SK-N-SH (cell line): ENCODE measurements around the gene EPX. TPM values are rescaled to one million over a fixed set of nuclear protein-coding genes. Genes with fewer than 3 reads are reported as not detected.

Experiments used
- CTCF ChIA-PET: fragments of 300-600, 350-600 bp; formaldehyde crosslinking; extraction: SDS; loops from one replicate; lab custom pipeline; 2021; lab: Yijun Ruan, JAX
- POLR2A ChIA-PET: fragments of 350-600 bp; sonication (Branson Sonifier 250); formaldehyde crosslinking; extraction: SDS; loops from one replicate; lab custom pipeline; 2020; ENCODE audit warnings: antibody characterized with exemption, inconsistent platforms; lab: Yijun Ruan, JAX
- DNase-seq: peaks from one replicate; pipeline ENCODE4 v3.0.0; 2012
- H2AFZ ChIP-seq: fragments of 200-600 bp; sonication (generic); 2 replicates; pipeline ENCODE4 v1.8.1; 2016; ENCODE audit warnings: antibody characterized with exemption, mild to moderate bottlenecking, low read depth
- H3F3A ChIP-seq: fragments of 200-600 bp; sonication (generic); replicated peaks from 2 replicates; pipeline ENCODE3; 2016; ENCODE audit warnings: antibody characterized with exemption, mild to moderate bottlenecking; ENCODE audit not compliant: insufficient read depth
- H3K27ac ChIP-seq, 2 experiments: fragments of 200-500 bp in 1 of 2; fragments of 200-600 bp in 1 of 2; sonication (Bioruptor generic) in 1 of 2; sonication (generic), shearing (Covaris generic) in 1 of 2; 2 replicates each; pipeline versions ENCODE4 v1.5.1 to v1.6.1; 2014 to 2016; ENCODE audit warnings: low read depth in 2 of 2, inconsistent platforms in 1 of 2, low read length in 1 of 2, mild to moderate bottlenecking in 1 of 2, mixed read lengths in 1 of 2
- H3K27me3 ChIP-seq: fragments of 200-600 bp; sonication (generic), shearing (Covaris generic); 2 replicates; pipeline ENCODE4 v1.6.1; 2016; ENCODE audit warnings: mixed run types; ENCODE audit not compliant: insufficient read depth
- H3K36me3 ChIP-seq, 2 experiments: fragments of 200-500 bp in 1 of 2; fragments of 200-600 bp in 1 of 2; sonication (Bioruptor generic) in 1 of 2; sonication (generic) in 1 of 2; replicated peaks in 1 of 2; 2 replicates each; pipeline versions ENCODE3 to v1.5.1; 2014 to 2016; ENCODE audit warnings: low read length in 1 of 2, mild to moderate bottlenecking in 1 of 2; ENCODE audit not compliant: insufficient read depth in 2 of 2, control insufficient read depth in 1 of 2
- H3K4me1 ChIP-seq, 2 experiments: fragments of 200-500 bp in 1 of 2; fragments of 200-600 bp in 1 of 2; sonication (Bioruptor generic) in 1 of 2; sonication (generic), shearing (Covaris generic) in 1 of 2; 2 replicates each; pipeline versions ENCODE4 v1.5.1 to v1.6.1; 2014 to 2016; ENCODE audit warnings: low read depth in 1 of 2, low read length in 1 of 2, mixed run types in 1 of 2; ENCODE audit not compliant: insufficient read depth in 2 of 2, control insufficient read depth in 1 of 2
- H3K4me2 ChIP-seq: fragments of 200-600 bp; sonication (generic), shearing (Covaris generic); 2 replicates; pipeline ENCODE4 v1.6.1; 2017; ENCODE audit warnings: mixed run types
- H3K4me3 ChIP-seq, 2 experiments: fragments of 200-500 bp in 1 of 2; fragments of 200-600 bp in 1 of 2; sonication (Bioruptor generic) in 1 of 2; sonication (generic), shearing (Covaris generic) in 1 of 2; 2 replicates each; pipeline versions ENCODE4 v1.5.1 to v1.8.1; 2014 to 2016; ENCODE audit warnings: low read depth in 2 of 2, inconsistent platforms in 1 of 2, low read length in 1 of 2, mild to moderate bottlenecking in 1 of 2, mixed read lengths in 1 of 2, moderate library complexity in 1 of 2
- H3K79me2 ChIP-seq: fragments of 200-600 bp; sonication (generic); 2 replicates; pipeline ENCODE4 v1.8.1; 2017; ENCODE audit warnings: mild to moderate bottlenecking; ENCODE audit not compliant: insufficient read depth
- H3K9ac ChIP-seq: fragments of 200-600 bp; sonication (generic); 2 replicates; pipeline ENCODE4 v1.6.1; 2017; ENCODE audit warnings: mixed run types
- H3K9me2 ChIP-seq: fragments of 200-600 bp; sonication (generic); 2 replicates; pipeline ENCODE4 v1.6.1; 2017; ENCODE audit warnings: mixed run types
- H3K9me3 ChIP-seq: fragments of 200-600 bp; sonication (generic); 2 replicates; pipeline ENCODE4 v1.6.1; 2017; ENCODE audit warnings: mixed run types, mild to moderate bottlenecking, moderate library complexity
- H4K20me1 ChIP-seq: fragments of 200-600 bp; sonication (generic); 2 replicates; pipeline ENCODE4 v1.6.1; 2017; ENCODE audit warnings: mild to moderate bottlenecking, mixed run types; ENCODE audit not compliant: insufficient read depth
- ELF1 ChIP-seq: IDR thresholded peaks from 2 replicates; pipeline ENCODE4 v1.4.0; 2012
- FOXJ3 ChIP-seq: sonication (generic); formaldehyde crosslinking; IDR thresholded peaks from 2 replicates; pipeline ENCODE4 v1.5.1; 2020; ENCODE audit warnings: mild to moderate bottlenecking, missing genetic modification reagents
- MEF2A ChIP-seq: IDR thresholded peaks from 2 replicates; pipeline ENCODE4 v1.4.0; 2012; ENCODE audit warnings: low read depth, borderline replicate concordance
- NFIC ChIP-seq: IDR thresholded peaks from 2 replicates; pipeline ENCODE4 v1.4.0; 2012; ENCODE audit warnings: borderline replicate concordance
- POLR2AphosphoS5 ChIP-seq: IDR thresholded peaks from 2 replicates; pipeline ENCODE4 v1.6.1; 2012; ENCODE audit warnings: low read depth, low read length
- RAD21 ChIP-seq: IDR thresholded peaks from 2 replicates; pipeline ENCODE4 v1.6.1; 2012; ENCODE audit warnings: mild to moderate bottlenecking, low read length
- RCOR1 ChIP-seq: fragments of 150-350 bp; IDR thresholded peaks from 2 replicates; pipeline ENCODE4 v1.6.1; 2017; ENCODE audit warnings: antibody characterized with exemption, low read length
- SMC3 ChIP-seq: IDR thresholded peaks from 2 replicates; pipeline ENCODE4 v1.6.1; 2012; ENCODE audit warnings: low read depth, low read length, improper control_type of control experiment
- TAF1 ChIP-seq: IDR thresholded peaks from 2 replicates; pipeline ENCODE4 v1.6.1; 2012; ENCODE audit warnings: low read depth, mild to moderate bottlenecking, low read length, moderate library complexity, borderline replicate concordance
- TEAD4 ChIP-seq: IDR thresholded peaks from 2 replicates; pipeline ENCODE4 v1.4.0; 2012; ENCODE audit warnings: mild to moderate bottlenecking, borderline replicate concordance; ENCODE audit not compliant: insufficient read depth
- WGBS: methylation state at CpG from one replicate; pipeline ENCODE4 v1.1.6; 2017; ENCODE audit warnings: low lambda C conversion rate; 5-methylcytosine and 5-hydroxymethylcytosine counted together
- polyA plus RNA-seq, 3 experiments: library from polyadenylated mRNA; depleted of rRNA; stranded (reverse); fragments of >200 nt; gene quantifications; 2 replicates each; pipeline ENCODE4 v1.2.3, GENCODE V29; 2012
- TF ChIP-seq, protein P1 (sequence below): IDR thresholded peaks from 2 replicates; pipeline ENCODE4 v1.6.1; 2012; ENCODE audit warnings: mild to moderate bottlenecking, low read depth, low read length, moderate library complexity
- TF ChIP-seq, protein P2 (sequence below): IDR thresholded peaks from 2 replicates; pipeline ENCODE4 v1.4.0; 2012; ENCODE audit warnings: low read depth
- TF ChIP-seq, protein P3 (sequence below): IDR thresholded peaks from 2 replicates; pipeline ENCODE4 v1.4.0; 2012; ENCODE audit warnings: low read depth, borderline replicate concordance

The EPX gene
- polyA plus RNA-seq, 1 of the 3 experiments (the other 2 are of a cell fraction): 0.02 TPM

DNA sequence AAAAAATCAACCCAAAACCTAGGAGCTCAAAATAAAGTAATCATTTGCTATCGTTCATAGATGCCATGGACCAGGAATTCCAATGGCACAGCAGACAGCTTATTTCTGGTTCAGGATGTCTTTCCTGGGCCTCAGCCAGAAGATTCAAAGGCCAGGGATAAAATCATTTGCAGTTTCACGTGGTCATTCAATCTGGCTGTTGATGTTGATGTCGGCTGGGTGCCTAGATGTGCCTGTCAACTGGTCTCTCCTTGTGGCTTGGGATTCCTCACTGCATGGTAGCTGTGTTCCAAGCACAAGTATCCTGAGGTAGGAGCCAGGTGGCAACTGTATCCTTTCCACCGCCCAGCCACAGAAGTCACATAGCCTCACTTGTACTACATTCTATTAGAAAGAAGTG is 10.7 kb upstream of the EPX start:
- no peaks in the 10 kb centered on the region for H3K79me2 ChIP-seq
- no peak overlapping the region for H3K4me2 ChIP-seq
- no peak overlapping the region for H2AFZ ChIP-seq
- H3K4me1 ChIP-seq: no peaks in the 10 kb centered on the region
- ChIA-PET POLR2A (no interaction called here), CTCF (interaction anchor here (1.0 to 2.1 kb wide), 5 partner anchors 8 to 68 kb away, joined by 3 to 16 read pairs (median 8); no protein-coding TSS in a partner anchor)
- WGBS: 33% methylated on average over 4 of the region's 4 CpGs
- no peak for DNase-seq
- no peaks in the 10 kb centered on the region for H4K20me1 ChIP-seq
- no peaks in the 10 kb centered on the region for H3F3A ChIP-seq
- TF ChIP-seq TAF1: no peak
- no peak overlapping the region for H3K9ac ChIP-seq
- H3K36me3 ChIP-seq: no peaks in the 10 kb centered on the region
- no peaks in the 10 kb centered on the region for H3K9me2 ChIP-seq
- H3K4me3 ChIP-seq: no peak overlapping the region
- H3K27ac ChIP-seq: no peak overlapping the region
- H3K9me3 ChIP-seq: no peaks in the 10 kb centered on the region
- H3K27me3 ChIP-seq: 0 out of 2 replicates have a peak, but pooled peaks cover 6% of the 10 kb centered on the region

DNA sequence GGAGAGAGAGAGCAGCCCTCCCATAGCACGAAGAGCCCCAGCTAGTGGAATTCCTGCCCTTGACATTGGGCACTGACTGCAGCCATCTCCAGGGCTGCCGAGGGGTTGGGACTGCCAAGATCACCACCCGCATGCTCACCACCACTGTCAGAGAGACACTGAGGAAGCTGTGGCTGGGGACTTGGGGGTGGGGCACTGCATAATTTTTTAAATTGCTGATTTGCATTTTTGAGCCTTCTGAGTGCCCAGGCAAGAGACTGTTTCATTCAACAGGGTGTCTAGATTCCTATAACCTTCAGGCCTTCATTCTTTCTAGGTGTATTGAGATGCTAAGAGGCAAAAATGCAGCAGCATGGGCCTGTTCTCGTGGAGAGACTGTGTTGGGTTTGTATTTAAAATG is 9.0 kb upstream of the EPX start:
- peaks cover 20% of the 10 kb centered on the region; the same call in 1 of the 2 replicates for H3K27me3 ChIP-seq
- no peak overlapping the region for H3K9ac ChIP-seq
- no peaks in the 10 kb centered on the region for H3K9me3 ChIP-seq
- no peak overlapping the region for H2AFZ ChIP-seq
- no peaks in the 10 kb centered on the region for H3K79me2 ChIP-seq
- H3K36me3 ChIP-seq: no peaks in the 10 kb centered on the region
- ChIA-PET CTCF (no interaction called here), POLR2A (no interaction called here)
- no peak overlapping the region for H3K4me2 ChIP-seq
- TF ChIP-seq MEF2A: no peak
- TF ChIP-seq ELF1: no peak
- TF ChIP-seq RCOR1: no peak
- TF ChIP-seq POLR2AphosphoS5: no peak
- TF ChIP-seq TEAD4: no peak
- TF ChIP-seq FOXJ3 (CRISPR knock-in tag): no peak
- no peak for TF ChIP-seq TAF1
- TF ChIP-seq, protein P1, sequence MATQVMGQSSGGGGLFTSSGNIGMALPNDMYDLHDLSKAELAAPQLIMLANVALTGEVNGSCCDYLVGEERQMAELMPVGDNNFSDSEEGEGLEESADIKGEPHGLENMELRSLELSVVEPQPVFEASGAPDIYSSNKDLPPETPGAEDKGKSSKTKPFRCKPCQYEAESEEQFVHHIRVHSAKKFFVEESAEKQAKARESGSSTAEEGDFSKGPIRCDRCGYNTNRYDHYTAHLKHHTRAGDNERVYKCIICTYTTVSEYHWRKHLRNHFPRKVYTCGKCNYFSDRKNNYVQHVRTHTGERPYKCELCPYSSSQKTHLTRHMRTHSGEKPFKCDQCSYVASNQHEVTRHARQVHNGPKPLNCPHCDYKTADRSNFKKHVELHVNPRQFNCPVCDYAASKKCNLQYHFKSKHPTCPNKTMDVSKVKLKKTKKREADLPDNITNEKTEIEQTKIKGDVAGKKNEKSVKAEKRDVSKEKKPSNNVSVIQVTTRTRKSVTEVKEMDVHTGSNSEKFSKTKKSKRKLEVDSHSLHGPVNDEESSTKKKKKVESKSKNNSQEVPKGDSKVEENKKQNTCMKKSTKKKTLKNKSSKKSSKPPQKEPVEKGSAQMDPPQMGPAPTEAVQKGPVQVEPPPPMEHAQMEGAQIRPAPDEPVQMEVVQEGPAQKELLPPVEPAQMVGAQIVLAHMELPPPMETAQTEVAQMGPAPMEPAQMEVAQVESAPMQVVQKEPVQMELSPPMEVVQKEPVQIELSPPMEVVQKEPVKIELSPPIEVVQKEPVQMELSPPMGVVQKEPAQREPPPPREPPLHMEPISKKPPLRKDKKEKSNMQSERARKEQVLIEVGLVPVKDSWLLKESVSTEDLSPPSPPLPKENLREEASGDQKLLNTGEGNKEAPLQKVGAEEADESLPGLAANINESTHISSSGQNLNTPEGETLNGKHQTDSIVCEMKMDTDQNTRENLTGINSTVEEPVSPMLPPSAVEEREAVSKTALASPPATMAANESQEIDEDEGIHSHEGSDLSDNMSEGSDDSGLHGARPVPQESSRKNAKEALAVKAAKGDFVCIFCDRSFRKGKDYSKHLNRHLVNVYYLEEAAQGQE: no peak
- TF ChIP-seq, protein P2, sequence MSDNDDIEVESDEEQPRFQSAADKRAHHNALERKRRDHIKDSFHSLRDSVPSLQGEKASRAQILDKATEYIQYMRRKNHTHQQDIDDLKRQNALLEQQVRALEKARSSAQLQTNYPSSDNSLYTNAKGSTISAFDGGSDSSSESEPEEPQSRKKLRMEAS: no peak
- no peak for TF ChIP-seq NFIC
- TF ChIP-seq, protein P3, sequence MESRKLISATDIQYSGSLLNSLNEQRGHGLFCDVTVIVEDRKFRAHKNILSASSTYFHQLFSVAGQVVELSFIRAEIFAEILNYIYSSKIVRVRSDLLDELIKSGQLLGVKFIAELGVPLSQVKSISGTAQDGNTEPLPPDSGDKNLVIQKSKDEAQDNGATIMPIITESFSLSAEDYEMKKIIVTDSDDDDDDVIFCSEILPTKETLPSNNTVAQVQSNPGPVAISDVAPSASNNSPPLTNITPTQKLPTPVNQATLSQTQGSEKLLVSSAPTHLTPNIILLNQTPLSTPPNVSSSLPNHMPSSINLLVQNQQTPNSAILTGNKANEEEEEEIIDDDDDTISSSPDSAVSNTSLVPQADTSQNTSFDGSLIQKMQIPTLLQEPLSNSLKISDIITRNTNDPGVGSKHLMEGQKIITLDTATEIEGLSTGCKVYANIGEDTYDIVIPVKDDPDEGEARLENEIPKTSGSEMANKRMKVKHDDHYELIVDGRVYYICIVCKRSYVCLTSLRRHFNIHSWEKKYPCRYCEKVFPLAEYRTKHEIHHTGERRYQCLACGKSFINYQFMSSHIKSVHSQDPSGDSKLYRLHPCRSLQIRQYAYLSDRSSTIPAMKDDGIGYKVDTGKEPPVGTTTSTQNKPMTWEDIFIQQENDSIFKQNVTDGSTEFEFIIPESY: no peak
- TF ChIP-seq RAD21: no peak
- no peak for TF ChIP-seq SMC3
- H4K20me1 ChIP-seq: no peaks in the 10 kb centered on the region
- H3F3A ChIP-seq: no peaks in the 10 kb centered on the region
- H3K4me3 ChIP-seq: no peak overlapping the region
- H3K27ac ChIP-seq: no peak overlapping the region
- no peak for DNase-seq
- H3K4me1 ChIP-seq: no peaks in the 10 kb centered on the region
- H3K9me2 ChIP-seq: no peaks in the 10 kb centered on the region
- 69% methylated on average over 4 of the region's 4 CpGs for WGBS
